ENCODE data around the gene DKC1. TPM values are rescaled to one million over a fixed set of nuclear protein-coding genes. Genes with fewer than 3 reads are reported as not detected.

Gene DKC1
- total and polyA plus RNA-seq, 2 of the 13 experiments (the other 11 are each of a cell fraction or from before 2014, with no cell fraction given), result 61.6 to 102 TPM

DNA sequence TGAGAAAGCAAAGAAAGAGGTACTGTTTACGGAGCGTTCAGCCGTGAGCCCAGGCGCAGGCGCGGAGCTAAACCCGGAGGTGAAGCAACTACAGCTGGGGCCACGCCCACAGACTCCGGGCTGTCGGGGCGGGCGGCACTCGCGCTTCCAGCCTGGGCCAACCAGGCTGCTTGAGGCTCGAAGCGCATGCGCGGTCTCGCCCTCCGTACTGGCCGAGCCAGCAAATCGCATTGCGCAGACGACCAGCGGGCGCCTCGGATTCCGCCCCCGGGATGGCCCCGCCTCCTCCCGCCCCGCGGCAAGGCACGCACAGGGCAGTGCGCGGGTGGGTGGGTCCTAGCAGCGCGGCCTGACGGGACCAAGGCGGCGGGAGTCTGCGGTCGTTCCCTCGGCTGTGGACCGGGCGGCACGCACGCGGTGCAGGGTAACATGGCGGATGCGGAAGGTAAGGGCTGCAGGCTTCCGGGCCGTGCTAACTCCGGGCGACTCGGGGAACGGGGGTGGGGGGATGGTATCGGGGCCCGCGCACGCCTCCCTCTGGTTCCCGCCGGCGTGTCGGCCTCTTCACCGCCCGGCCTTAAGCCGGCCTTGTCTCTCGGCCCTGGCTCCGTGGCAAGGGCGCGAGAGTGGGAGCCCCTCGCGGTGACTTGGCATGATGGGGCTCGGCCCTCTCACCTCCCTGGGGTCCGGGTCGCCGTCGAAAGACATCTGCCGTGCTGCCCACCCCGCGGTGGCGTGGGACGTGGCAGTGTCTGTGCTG, at the start of gene DKC1 (continued):
- TF ChIP-seq, protein P1, sequence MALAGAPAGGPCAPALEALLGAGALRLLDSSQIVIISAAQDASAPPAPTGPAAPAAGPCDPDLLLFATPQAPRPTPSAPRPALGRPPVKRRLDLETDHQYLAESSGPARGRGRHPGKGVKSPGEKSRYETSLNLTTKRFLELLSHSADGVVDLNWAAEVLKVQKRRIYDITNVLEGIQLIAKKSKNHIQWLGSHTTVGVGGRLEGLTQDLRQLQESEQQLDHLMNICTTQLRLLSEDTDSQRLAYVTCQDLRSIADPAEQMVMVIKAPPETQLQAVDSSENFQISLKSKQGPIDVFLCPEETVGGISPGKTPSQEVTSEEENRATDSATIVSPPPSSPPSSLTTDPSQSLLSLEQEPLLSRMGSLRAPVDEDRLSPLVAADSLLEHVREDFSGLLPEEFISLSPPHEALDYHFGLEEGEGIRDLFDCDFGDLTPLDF (CRISPR knock-in tag; IDR thresholded peaks at IDR 0.05), result peak; percentile 65
- TF ChIP-seq RORA (CRISPR knock-in tag; IDR thresholded peaks at IDR 0.05), result no peak
- TF ChIP-seq, protein P2, sequence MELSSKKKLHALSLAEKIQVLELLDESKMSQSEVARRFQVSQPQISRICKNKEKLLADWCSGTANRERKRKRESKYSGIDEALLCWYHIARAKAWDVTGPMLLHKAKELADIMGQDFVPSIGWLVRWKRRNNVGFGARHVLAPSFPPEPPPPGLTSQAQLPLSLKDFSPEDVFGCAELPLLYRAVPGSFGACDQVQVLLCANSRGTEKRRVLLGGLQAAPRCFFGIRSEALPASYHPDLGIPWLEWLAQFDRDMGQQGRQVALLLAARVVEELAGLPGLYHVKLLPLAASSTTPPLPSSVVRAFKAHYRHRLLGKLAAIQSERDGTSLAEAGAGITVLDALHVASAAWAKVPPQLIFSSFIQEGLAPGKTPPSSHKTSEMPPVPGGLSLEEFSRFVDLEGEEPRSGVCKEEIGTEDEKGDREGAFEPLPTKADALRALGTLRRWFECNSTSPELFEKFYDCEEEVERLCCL (CRISPR knock-in tag; IDR thresholded peaks at IDR 0.05; ENCODE audit: borderline replicate concordance), result no peak
- no peak for TF ChIP-seq JDP2 (CRISPR knock-in tag; IDR thresholded peaks at IDR 0.05; ENCODE audit: borderline replicate concordance)
- no peak for TF ChIP-seq ZNF816 (CRISPR knock-in tag; IDR thresholded peaks at IDR 0.05; ENCODE audit: borderline replicate concordance)
- TF ChIP-seq NFATC3 (CRISPR knock-in tag; IDR thresholded peaks at IDR 0.05), result no peak
- TF ChIP-seq ZSCAN12 (CRISPR knock-in tag; IDR thresholded peaks at IDR 0.05), result no peak
- 0 out of 2 replicates have a peak, but pooled peaks have one; percentile 46 for TF ChIP-seq NKX3-1 (CRISPR knock-in tag; IDR thresholded peaks at IDR 0.05)
- TF ChIP-seq ZNF530 (CRISPR knock-in tag; IDR thresholded peaks at IDR 0.05; ENCODE audit: low read depth), result no peak
- no peak for TF ChIP-seq ZNF781 (CRISPR knock-in tag; IDR thresholded peaks at IDR 0.05; ENCODE audit: borderline replicate concordance, not compliant biosample characterization)
- TF ChIP-seq, protein P3, sequence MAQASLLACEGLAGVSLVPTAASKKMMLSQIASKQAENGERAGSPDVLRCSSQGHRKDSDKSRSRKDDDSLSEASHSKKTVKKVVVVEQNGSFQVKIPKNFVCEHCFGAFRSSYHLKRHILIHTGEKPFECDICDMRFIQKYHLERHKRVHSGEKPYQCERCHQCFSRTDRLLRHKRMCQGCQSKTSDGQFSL (CRISPR knock-in tag; IDR thresholded peaks at IDR 0.05), result no peak
- no peak for TF ChIP-seq ZNF430 (CRISPR knock-in tag; IDR thresholded peaks at IDR 0.05)
- TF ChIP-seq U2AF2 (IDR thresholded peaks at IDR 0.05; ENCODE audit: low read depth, low read length), result no peak
- TF ChIP-seq ZNF460 (CRISPR knock-in tag; IDR thresholded peaks at IDR 0.05; ENCODE audit: borderline replicate concordance), result no peak
- no peak for TF ChIP-seq ZNF354B (CRISPR knock-in tag; IDR thresholded peaks at IDR 0.05)
- TF ChIP-seq MXD4 (CRISPR knock-in tag; IDR thresholded peaks at IDR 0.05), result no peak
- TF ChIP-seq, protein P4, sequence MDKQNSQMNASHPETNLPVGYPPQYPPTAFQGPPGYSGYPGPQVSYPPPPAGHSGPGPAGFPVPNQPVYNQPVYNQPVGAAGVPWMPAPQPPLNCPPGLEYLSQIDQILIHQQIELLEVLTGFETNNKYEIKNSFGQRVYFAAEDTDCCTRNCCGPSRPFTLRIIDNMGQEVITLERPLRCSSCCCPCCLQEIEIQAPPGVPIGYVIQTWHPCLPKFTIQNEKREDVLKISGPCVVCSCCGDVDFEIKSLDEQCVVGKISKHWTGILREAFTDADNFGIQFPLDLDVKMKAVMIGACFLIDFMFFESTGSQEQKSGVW (CRISPR knock-in tag; IDR thresholded peaks at IDR 0.05; ENCODE audit: borderline replicate concordance), result no peak
- TF ChIP-seq GABPB1 (CRISPR knock-in tag; IDR thresholded peaks at IDR 0.05), result peak; percentile 77
- no peak for TF ChIP-seq FOXM1 (CRISPR knock-in tag; IDR thresholded peaks at IDR 0.05)
- TF ChIP-seq, protein P5, sequence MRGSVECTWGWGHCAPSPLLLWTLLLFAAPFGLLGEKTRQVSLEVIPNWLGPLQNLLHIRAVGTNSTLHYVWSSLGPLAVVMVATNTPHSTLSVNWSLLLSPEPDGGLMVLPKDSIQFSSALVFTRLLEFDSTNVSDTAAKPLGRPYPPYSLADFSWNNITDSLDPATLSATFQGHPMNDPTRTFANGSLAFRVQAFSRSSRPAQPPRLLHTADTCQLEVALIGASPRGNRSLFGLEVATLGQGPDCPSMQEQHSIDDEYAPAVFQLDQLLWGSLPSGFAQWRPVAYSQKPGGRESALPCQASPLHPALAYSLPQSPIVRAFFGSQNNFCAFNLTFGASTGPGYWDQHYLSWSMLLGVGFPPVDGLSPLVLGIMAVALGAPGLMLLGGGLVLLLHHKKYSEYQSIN (CRISPR knock-in tag; IDR thresholded peaks at IDR 0.05; ENCODE audit: borderline replicate concordance), result no peak
- 0 out of 2 replicates have a peak, but pooled peaks have one; percentile 11 for TF ChIP-seq ZNF772 (CRISPR knock-in tag; IDR thresholded peaks at IDR 0.05)
- TF ChIP-seq FOXA1 (IDR thresholded peaks at IDR 0.05), result no peak
- TF ChIP-seq FOXA1 (CRISPR knock-in tag; IDR thresholded peaks at IDR 0.05), result peak; percentile 64; the same call in 1 of the 2 replicates
- no peak for TF ChIP-seq ZNF598 (CRISPR knock-in tag; IDR thresholded peaks at IDR 0.05; ENCODE audit: borderline replicate concordance)
- TF ChIP-seq SALL1 (CRISPR knock-in tag; IDR thresholded peaks at IDR 0.05), result peak; percentile 39; the same call in 1 of the 2 replicates
- no peak for TF ChIP-seq SOX5 (CRISPR knock-in tag; IDR thresholded peaks at IDR 0.05; ENCODE audit: borderline replicate concordance)
- TF ChIP-seq KAT7 (CRISPR knock-in tag; IDR thresholded peaks at IDR 0.05; ENCODE audit: borderline replicate concordance), result no peak

All from HepG2 (cell line).